HG03520 (cell line): Measurements from ENCODE around the gene KRTAP1-3.
"Not testable (repeated sequence)": the region's sequence is repeated elsewhere in the genome, so short reads cannot be mapped to it uniquely, and the experiment has no call there.

Experiments
- ATAC-seq: cut with Tn5 transposase; IDR thresholded peaks from one replicate; pipeline ENCODE4 v1.9.1; 2021; ENCODE audit warnings: mild to moderate bottlenecking, moderate library complexity; ENCODE audit not compliant: unreplicated experiment

KRTAP1-3 gene

GRCh38 chr17:41012326-41013120, 22.2 kb downstream of the KRTAP1-3 start:
- no peak for ATAC-seq

DNA sequence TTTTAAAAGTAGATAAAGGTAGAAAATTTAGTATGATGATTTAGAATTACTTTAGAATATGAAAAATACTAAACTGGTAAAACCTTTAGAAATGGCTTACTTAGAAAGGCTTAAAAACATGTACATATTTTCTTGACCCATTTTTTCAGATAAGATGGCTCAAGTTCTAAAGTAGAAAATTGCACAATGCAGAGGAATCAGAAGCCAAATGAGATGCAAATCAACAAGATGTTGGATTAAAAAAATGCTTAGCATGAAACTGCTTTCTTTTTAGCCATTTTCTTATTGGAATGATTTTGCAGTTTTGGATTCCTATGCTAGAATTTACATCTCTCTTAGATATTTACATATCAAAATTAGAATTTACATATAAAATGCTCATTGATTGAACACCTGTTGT, 24.2 kb downstream of the KRTAP1-3 start:
- ATAC-seq: no peak

DNA sequence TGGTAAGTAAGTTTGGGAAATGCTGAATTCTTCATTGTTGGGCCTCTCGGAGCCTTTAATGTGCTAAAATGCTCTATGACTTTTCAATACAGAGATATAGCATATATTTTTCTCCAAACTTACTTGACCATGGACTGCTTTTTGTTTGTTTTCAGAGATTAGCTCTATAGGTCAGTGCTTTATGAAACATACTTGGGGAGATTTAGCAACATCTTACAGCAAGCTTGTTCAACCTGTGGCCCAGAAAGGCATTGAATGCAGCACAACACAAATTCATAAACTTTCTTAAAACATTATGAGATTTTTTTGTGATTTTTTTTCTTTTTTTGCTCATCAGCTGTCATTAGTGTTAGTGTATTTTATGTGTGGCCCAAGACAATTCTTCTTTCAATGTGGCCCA, 24.7 kb downstream of the KRTAP1-3 start:
- no peak for ATAC-seq

DNA sequence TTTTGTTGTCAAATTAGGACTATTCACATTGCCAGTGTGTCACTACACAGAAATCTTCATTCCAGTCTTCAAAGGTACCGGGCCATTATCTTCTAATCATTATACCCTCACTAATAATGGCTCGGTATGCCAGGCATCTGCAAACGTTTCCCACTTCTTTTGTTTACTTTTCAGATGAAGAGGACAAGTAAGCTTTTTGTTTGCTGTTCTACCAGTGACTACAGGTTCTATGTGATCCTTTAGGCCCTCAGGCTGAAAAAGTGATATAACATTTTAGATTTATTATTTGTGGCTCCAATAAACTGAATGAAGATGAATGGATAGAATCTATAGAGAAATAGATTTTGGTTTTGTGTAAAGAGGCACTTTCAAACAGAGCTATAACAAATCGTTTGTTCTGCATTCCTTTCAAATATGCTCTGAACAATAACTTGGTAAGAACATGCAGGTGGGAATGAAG, 25.3 kb downstream of the KRTAP1-3 start:
- ATAC-seq: no peak

DNA sequence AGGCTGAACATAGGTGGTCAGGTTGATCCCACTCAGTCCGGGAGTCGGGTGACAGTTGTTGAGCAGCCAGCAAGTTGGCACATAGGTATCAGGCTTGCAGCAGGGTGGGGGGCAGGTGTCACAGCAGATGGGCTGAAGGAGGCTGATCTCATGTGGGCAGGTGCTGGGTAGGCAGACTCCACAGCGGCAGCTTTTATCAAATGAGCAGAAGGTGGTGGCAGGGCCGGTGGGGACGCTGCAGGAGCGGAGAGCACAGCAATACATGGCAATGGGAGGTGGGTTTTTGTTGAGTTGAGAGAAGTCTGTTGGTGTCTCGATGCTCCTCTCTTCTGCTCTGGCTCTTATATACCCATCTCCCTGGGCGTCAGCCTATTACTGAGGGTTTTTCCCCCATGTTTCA, 25.9 kb downstream of the KRTAP1-3 start, which contains the start of gene KRTAP3-1:
Gene KRTAP3-1 (minus strand): TSS at position 318 of the 400 bp plus-strand sequence. CDS start 54 bp downstream, at position 264.
- ATAC-seq: no peak

DNA sequence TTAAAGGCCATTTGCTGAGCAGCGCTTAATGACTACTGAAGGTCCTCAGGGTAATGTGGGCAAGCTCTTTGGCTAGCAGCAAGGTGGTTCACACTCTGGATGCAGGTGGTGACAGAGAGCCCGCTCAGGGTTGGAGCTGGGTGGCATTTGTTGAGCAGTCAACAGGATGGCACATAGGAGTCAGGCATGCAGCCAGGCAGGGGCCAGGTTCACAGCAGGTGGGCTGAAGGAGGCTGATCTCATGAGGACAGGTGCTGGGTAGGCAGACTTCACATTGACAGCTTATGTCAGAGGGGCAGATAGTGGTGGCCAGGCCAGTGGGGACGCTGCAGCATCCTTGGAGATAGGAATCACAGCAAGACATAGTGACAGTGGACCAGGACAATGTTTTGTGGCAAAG, 30.3 kb downstream of the KRTAP1-3 start:
- no peak for ATAC-seq

DNA sequence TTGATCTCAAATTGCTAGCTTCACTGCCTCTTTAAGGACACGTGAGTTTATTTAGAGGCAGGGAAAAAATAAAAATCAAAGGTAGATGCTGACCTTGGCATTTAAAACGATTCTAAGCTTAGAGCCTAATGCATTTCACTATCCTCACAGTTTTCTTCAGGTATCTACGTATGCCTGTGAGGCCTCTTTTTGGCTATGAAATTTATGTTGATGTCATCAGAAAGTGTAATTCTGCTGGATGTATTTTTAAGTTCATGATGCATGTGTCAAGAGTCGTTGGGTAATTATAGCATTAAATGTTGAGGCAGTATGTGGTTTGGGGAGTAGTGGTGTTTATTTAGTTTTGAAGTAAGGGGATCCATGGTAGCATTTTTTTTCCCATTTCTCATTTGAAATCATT, 30.7 kb downstream of the KRTAP1-3 start:
- no peak for ATAC-seq

- ATAC-seq: no peak
Measured at GRCh38 chr17:41002814-41003213, 31.9 kb downstream of the KRTAP1-3 start.

DNA sequence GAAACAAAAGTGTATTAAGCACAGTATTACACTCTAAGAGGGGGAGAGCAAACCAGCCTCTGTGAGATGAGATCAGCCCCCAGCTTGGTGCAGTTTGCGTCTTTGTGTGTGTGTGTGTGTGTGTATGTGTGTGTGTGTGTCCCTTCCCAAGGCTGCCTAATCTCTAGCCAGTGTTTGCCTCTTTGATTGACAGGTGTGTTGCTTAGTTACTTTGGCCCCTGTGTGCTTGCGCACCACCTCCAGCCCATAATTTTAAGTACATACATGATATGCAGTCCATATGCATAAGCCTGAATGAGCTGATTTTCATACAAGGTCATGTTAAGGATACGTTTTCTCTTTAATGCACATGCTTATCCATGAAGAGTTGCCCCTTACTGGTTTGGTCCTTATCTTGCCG, 32.9 kb downstream of the KRTAP1-3 start:
- ATAC-seq: no peak

DNA sequence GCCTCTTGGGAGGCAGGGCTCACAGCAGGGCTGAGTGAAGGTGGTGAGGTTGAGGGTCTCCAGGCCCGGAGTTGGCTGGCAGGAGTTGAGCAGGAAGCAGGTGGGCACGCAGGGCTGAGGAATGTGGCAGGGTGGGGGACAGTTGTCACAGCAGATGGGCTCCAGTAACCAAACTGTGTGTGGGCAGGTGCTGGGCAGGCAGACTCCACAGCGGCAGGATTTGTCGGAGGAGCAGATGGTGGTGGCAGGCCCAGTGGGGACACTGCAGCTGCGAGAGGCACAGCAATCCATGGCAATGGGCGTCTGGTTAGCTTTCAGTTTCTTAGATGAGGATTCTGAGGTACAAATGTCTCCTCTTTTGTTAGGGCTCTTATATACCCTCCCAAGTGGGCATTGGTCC, 35.1 kb downstream of the KRTAP1-3 start, which contains the start of gene KRTAP3-2:
Gene KRTAP3-2 (minus strand): TSS at position 344 of the 400 bp plus-strand sequence. CDS start 53 bp downstream, at position 291.
- not testable (repeated sequence) for ATAC-seq

GRCh38 chr17:40997361-40997760, 37.3 kb downstream of the KRTAP1-3 start:
- ATAC-seq: no peak

DNA sequence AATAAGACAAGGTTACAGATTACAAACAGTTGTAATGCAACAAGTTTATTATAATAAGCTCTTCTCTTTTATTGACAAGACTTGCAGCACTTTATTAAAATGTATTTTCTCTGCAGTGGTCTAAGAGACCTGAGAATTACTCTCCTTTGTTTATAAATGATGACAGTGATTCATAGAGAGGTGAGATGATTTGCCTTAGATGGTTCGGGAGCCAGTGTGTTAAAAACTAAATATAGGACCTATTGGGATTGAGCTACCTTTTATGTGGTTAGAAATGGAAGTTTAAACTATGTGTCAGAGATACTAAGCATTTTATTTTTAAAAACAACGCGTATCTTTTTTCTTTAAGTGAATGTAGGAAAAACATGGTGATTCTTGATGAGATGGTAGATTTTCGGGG, 37.8 kb downstream of the KRTAP1-3 start:
- no peak for ATAC-seq

DNA sequence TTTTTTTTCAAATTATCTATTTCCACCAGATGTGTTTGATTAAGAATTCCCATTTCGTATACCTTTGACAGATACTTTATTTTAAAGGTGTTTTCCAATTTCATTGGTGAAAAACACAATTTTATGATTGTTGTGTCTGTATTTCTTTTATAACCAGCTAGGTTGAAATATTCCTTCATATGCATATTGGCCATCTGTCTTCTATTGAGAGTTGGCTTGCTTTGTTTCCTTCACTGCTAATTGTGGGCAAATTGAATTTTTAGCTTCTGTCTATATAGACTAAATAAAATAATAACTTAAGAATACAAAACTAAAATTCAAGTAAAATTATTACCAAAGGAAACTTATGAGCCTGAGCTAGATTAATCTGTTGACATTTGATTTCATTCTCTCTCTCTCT, 39.6 kb downstream of the KRTAP1-3 start:
- no peak for ATAC-seq

DNA sequence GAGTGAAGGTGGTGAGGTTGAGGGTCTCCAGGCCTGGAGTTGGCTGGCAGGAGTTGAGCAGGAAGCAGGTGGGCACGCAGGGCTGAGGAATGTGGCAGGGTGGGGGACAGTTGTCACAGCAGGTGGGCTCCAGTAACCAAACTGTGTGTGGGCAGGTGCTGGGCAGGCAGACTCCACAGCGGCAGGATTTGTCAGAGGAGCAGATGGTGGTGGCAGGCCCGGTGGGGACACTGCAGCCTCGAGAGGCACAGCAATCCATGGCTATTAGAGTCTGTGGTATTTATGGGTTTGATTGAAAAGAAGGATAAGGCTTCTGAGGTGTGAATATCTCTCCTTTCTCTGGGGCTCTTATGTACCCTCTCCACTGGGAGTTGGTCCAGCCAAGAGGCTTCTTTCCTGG, 40.8 kb downstream of the KRTAP1-3 start, which contains the start of gene KRTAP3-3:
Gene KRTAP3-3 (minus strand): TSS at position 326 of the 400 bp plus-strand sequence. CDS start 67 bp downstream, at position 259.
- ATAC-seq: no peak

DNA sequence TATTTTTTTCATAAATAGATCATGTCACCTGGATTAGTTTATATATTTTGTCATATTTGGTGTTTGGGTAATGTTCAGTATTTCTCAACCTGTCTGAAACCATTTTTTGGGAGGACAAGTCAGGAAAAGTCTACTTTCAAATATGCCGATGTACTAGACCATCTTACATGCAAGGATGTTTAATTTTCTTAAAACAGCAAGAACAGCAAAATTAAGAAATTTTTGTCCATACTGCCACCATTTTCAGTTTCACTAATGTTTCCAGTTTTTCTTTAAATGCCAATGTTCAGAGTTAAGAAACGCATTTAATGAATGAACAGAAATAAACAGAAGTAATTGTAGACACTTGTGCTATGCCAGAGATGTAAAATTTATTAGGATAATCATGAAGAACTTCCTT, 41.6 kb downstream of the KRTAP1-3 start:
- ATAC-seq: no peak

DNA sequence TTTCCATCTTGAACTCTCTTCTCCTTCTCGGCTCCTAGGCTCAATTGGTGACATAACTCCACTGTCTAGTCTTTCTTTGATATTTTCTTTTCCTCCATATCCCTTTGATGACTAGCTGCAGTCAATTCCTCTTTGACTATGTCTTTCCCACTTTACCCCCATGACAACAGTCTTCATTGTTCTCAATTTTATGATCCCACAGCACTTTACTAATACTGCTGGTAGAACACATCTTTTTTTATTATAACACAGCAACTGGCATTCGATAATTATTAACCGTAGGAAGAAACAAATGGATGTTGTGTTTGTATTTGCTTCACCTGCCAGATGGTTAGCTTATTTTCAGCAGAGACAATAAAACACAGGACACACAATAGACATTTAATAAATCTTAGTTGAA, 42.0 kb downstream of the KRTAP1-3 start:
- no peak for ATAC-seq

GRCh38 chr17:40986920-40987319, 47.8 kb downstream of the KRTAP1-3 start:
- ATAC-seq: no peak

DNA sequence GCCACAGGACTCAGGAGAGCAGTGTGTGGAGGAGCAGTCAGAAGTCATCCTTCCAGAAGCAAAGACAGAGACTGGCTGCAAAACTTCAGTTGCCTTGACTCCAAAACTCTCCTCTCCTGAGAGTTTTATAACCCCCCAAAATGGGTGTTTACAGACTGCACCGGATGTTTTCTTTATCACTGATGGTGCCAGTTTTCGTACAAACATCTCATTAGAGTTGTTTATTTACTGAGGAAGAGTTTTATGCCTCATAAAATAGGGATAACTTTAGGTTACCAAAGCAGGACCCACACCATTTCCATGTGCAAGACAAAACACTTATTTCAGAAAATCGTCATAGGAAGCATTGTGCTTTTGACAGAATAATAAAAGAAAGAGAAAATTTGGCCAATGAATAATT, 50.4 kb downstream of the KRTAP1-3 start, which contains the start of gene KRT40:
Gene KRT40 (minus strand): TSS at position 101 of the 400 bp plus-strand sequence. CDS start 53 bp downstream, at position 48.
- no peak for ATAC-seq
